Lung (tissue), 4 donors: ENCODE results near the gene NOSTRIN. TPM values are rescaled to one million over a fixed set of nuclear protein-coding genes. Genes with fewer than 3 reads are reported as not detected.

Source experiments
- polyA plus RNA-seq, 2 donors: library from polyadenylated mRNA; stranded (reverse); fragments of 200-250 nt; gene quantifications; one replicate each; pipeline ENCODE4 v1.2.1, GENCODE V29; 2013
- total RNA-seq, 2 donors: library from RNA; depleted of rRNA in 1 of 2; stranded (reverse); fragments of >200 nt in 1 of 2; gene quantifications; one replicate each; pipeline ENCODE4 v1.2.1, GENCODE V29; 2014 to 2021
- donor health status: Bipolar disorder and iron deficiency.
- donor health status: healthy.
- donor health status: DM: yes; HTN: yes; CAD: no.

Gene NOSTRIN
- total and polyA plus RNA-seq, 4 donors: 15.5 to 57.5 (median 33.7) TPM

Other genes starting within 250 kb of the NOSTRIN start
- 1 to 10 TPM in 1 of 2 donors, under 1 TPM in 1; 0.67 to 2.1 TPM for gene SPC25, start 87.8 kb downstream of the NOSTRIN start, total RNA-seq
- gene SPC25, start 87.8 kb downstream of the NOSTRIN start, polyA plus RNA-seq: 1 to 10 TPM in 1 of 2 donors, under 1 TPM in 1; 0.77 to 1.8 TPM
- gene G6PC2, start 98.7 kb downstream of the NOSTRIN start, total RNA-seq: under 1 TPM in 1 of 2 donors, not detected in 1; 0.37 TPM
- gene G6PC2, start 98.7 kb downstream of the NOSTRIN start, polyA plus RNA-seq: under 1 TPM; 0.01 to 0.08 TPM
- under 1 TPM; 0.15 to 0.37 TPM for gene ABCB11, start 228.7 kb downstream of the NOSTRIN start, total RNA-seq
- under 1 TPM; 0.02 TPM for gene ABCB11, start 228.7 kb downstream of the NOSTRIN start, polyA plus RNA-seq